Measurements from ENCODE around the gene KCNK5. TPM values are rescaled to one million over a fixed set of nuclear protein-coding genes. Genes with fewer than 3 reads are reported as not detected.

Gene KCNK5
- total RNA-seq, 2 donors from 2014 or later, result 29.8 to 32.2 TPM

DNA sequence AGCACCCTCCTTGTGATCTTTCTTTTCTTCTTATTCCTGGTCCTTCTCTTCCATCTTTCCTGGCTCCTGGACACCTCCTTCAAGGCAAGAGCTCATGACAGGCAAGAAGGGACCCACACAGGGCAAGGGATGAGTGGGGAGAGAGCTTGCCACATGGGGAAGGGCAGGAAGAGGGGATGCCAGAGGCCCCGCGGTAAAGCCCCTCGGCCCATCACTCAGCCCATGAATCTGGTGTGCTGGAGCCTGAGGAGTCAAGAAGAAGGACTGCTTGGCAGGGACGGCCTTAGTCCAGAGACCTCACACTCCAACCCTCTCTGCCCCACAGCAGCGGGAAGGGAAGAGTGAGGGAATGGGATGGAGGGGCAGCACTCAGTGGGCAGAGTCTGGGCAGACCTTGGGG is 62.0 kb downstream of the KCNK5 start:
- H3K4me3 Mint-ChIP-seq, result no peak overlapping the region
- no peaks in the 10 kb centered on the region for H3K36me3 Mint-ChIP-seq (ENCODE audit: low read depth)
- H3K27ac ChIP-seq (ENCODE audit: low read depth, low read length), result no peak overlapping the region
- H3K9me3 Mint-ChIP-seq, result peaks cover 8% of the 10 kb centered on the region
- no peak for DNase-seq
- no peak overlapping the region for H3K4me3 ChIP-seq (ENCODE audit: low read length)
- TF ChIP-seq, protein P1, sequence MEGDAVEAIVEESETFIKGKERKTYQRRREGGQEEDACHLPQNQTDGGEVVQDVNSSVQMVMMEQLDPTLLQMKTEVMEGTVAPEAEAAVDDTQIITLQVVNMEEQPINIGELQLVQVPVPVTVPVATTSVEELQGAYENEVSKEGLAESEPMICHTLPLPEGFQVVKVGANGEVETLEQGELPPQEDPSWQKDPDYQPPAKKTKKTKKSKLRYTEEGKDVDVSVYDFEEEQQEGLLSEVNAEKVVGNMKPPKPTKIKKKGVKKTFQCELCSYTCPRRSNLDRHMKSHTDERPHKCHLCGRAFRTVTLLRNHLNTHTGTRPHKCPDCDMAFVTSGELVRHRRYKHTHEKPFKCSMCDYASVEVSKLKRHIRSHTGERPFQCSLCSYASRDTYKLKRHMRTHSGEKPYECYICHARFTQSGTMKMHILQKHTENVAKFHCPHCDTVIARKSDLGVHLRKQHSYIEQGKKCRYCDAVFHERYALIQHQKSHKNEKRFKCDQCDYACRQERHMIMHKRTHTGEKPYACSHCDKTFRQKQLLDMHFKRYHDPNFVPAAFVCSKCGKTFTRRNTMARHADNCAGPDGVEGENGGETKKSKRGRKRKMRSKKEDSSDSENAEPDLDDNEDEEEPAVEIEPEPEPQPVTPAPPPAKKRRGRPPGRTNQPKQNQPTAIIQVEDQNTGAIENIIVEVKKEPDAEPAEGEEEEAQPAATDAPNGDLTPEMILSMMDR (conservative IDR thresholded peaks at IDR 0.05), result no peak
- 95% methylated on average over 5 of the region's 5 CpGs; no CpG with 5 or more reads in 1 of the 2 experiments for WGBS, 2 experiments (ENCODE audit: insufficient coverage in 1 of 2, insufficient read length in 1 of 2)
- peaks cover 8% of the 10 kb centered on the region for H3K4me1 Mint-ChIP-seq
- no peaks in the 10 kb centered on the region for H3K36me3 ChIP-seq (ENCODE audit: control insufficient read depth, insufficient read depth, low read length)
- no peak overlapping the region for H3K9ac ChIP-seq (ENCODE audit: extremely low read depth, low read length, poor library complexity, severe bottlenecking)
- no peaks in the 10 kb centered on the region for H3K4me1 ChIP-seq (ENCODE audit: control insufficient read depth, insufficient read depth, low read length)
- peaks cover 15% of the 10 kb centered on the region for H3K9me3 ChIP-seq (ENCODE audit: control insufficient read depth, low read length)
- H3K27me3 ChIP-seq (ENCODE audit: control insufficient read depth, insufficient read depth, low read length, poor library complexity, severe bottlenecking), result peaks cover 19% of the 10 kb centered on the region
- H3K27me3 Mint-ChIP-seq (ENCODE audit: insufficient read depth), result peaks cover 23% of the 10 kb centered on the region
- no peak overlapping the region for H3K27ac Mint-ChIP-seq

DNA sequence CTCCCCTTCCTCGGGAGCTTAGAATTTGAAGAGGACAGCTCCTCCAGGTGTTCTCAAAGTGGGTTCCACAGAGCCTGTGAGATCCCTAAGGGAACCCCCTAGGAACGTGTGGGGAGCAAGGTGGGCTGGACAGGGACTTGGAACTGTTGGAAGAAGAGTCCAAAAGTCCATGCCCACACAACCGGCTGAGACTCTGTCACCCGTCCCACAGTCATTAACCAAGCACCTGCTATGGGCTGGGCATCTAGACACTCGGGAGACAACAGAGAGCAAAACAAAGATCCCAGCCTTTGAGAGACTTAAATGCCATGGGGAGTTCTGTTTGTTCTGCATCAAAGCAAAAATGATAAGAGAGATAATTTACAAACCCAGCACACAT is 62.4 kb downstream of the KCNK5 start:
- Mint-ChIP-seq H3K4me3 (no peak overlapping the region), H3K27ac (no peak overlapping the region), H3K36me3 (ENCODE audit: low read depth) (no peaks in the 10 kb centered on the region), H3K27me3 (ENCODE audit: insufficient read depth) (peaks cover 23% of the 10 kb centered on the region), H3K9me3 (peaks cover 8% of the 10 kb centered on the region), H3K4me1 (peaks cover 8% of the 10 kb centered on the region)
- WGBS, 2 experiments (ENCODE audit: insufficient coverage in 1 of 2, insufficient read length in 1 of 2), result 85 to 100% methylated on average over 1 to 5 of the region's 5 CpGs
- H3K9ac ChIP-seq (ENCODE audit: extremely low read depth, low read length, poor library complexity, severe bottlenecking), result no peak overlapping the region
- peaks cover 19% of the 10 kb centered on the region for H3K27me3 ChIP-seq (ENCODE audit: control insufficient read depth, insufficient read depth, low read length, poor library complexity, severe bottlenecking)
- H3K9me3 ChIP-seq (ENCODE audit: control insufficient read depth, low read length), result peaks cover 13% of the 10 kb centered on the region
- H3K27ac ChIP-seq (ENCODE audit: low read depth, low read length), result no peak overlapping the region
- DNase-seq, result no peak
- TF ChIP-seq, protein P1 (conservative IDR thresholded peaks at IDR 0.05), result no peak
- H3K4me1 ChIP-seq (ENCODE audit: control insufficient read depth, insufficient read depth, low read length), result no peaks in the 10 kb centered on the region
- no peaks in the 10 kb centered on the region for H3K36me3 ChIP-seq (ENCODE audit: control insufficient read depth, insufficient read depth, low read length)
- H3K4me3 ChIP-seq (ENCODE audit: low read length), result no peak overlapping the region

DNA sequence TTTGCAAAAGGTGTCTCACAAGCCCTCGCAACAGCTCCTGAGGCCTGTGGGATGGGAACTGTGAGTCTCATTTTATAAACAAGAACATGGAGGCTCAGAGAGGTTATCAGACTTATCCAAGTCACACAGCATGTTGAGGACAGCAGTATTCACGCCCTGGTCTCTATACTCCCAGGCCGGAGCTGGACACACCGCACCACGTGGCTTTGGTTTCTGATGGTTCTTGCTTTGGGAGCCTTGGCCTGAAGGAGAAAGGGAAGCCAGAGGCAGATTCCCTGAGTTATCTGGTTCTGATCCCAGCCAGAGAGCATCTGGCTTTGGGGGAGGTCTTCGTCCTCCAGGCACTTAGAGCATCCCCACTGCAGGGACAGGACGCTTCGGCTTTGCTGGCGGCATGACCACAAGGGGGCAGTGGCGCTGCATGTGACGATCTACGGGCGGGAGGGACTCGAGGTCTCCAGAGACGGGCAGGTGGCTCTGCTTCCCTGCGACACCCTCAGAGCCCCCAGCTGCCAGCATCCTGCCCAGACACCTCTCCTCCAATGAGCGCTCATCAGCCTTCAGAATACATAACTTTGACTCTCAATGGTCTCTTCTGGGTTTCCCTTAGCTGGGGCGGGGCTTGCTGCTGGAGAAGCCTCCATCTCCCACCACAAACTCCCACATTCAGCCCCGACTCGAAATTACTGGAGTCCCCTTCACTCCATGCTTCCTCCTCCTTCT is 62.9 kb downstream of the KCNK5 start:
- no peak overlapping the region for H3K27ac Mint-ChIP-seq
- Histone ChIP-seq H3K36me3 (ENCODE audit: control insufficient read depth, insufficient read depth, low read length) (no peaks in the 10 kb centered on the region), H3K27ac (ENCODE audit: low read depth, low read length) (no peak overlapping the region), H3K4me3 (ENCODE audit: low read length) (no peak overlapping the region), H3K9me3 (ENCODE audit: control insufficient read depth, low read length) (peaks cover 8% of the 10 kb centered on the region), H3K9ac (ENCODE audit: extremely low read depth, low read length, poor library complexity, severe bottlenecking) (no peak overlapping the region), H3K4me1 (ENCODE audit: control insufficient read depth, insufficient read depth, low read length) (no peaks in the 10 kb centered on the region), H3K27me3 (ENCODE audit: control insufficient read depth, insufficient read depth, low read length, poor library complexity, severe bottlenecking) (peaks cover 19% of the 10 kb centered on the region)
- no peak overlapping the region for H3K4me3 Mint-ChIP-seq
- no peaks in the 10 kb centered on the region for H3K36me3 Mint-ChIP-seq (ENCODE audit: low read depth)
- 25 to 39% methylated on average over 4 to 20 of the region's 20 CpGs for WGBS, 2 experiments (ENCODE audit: insufficient coverage in 1 of 2, insufficient read length in 1 of 2)
- H3K27me3 Mint-ChIP-seq (ENCODE audit: insufficient read depth), result peaks cover 23% of the 10 kb centered on the region
- TF ChIP-seq, protein P1 (conservative IDR thresholded peaks at IDR 0.05), result peak; percentile 98
- H3K4me1 Mint-ChIP-seq, result peaks cover 8% of the 10 kb centered on the region
- DNase-seq, result peak; percentile 98
- peaks cover 3% of the 10 kb centered on the region for H3K9me3 Mint-ChIP-seq
